Epithelial cell of proximal tubule (primary cell): ENCODE measurements around the gene ELP1. TPM values are rescaled to one million over a fixed set of nuclear protein-coding genes. Genes with fewer than 3 reads are reported as not detected.
"Not testable (repeated sequence)": the region's sequence is repeated elsewhere in the genome, so short reads cannot be mapped to it uniquely, and the experiment has no call there.

ENCODE experiments used
- DNase-seq: peaks from one replicate; pipeline ENCODE4 v3.0.0-alpha.2; 2011; ENCODE audit warnings: low read depth
- H3K4me3 ChIP-seq: 2 replicates; pipeline ENCODE4 v1.5.1; 2011; ENCODE audit warnings: low read depth, mild to moderate bottlenecking, low read length
- total RNA-seq: library from RNA; depleted of rRNA; stranded (reverse); fragments of >200 nt; gene quantifications from 2 replicates; pipeline ENCODE4 v1.2.3, GENCODE V29; 2015
- TF ChIP-seq, protein P1 (sequence below): conservative IDR thresholded peaks from 2 replicates; pipeline ENCODE4 v1.5.1; 2012; ENCODE audit warnings: low read depth, mild to moderate bottlenecking, low read length

ELP1 gene
- total RNA-seq, 1 donor from 2014 or later: 19.8 TPM

GRCh38 chr9:108933231-108933717 is 650 bp downstream of the ELP1 start:
- TF ChIP-seq, protein P1, sequence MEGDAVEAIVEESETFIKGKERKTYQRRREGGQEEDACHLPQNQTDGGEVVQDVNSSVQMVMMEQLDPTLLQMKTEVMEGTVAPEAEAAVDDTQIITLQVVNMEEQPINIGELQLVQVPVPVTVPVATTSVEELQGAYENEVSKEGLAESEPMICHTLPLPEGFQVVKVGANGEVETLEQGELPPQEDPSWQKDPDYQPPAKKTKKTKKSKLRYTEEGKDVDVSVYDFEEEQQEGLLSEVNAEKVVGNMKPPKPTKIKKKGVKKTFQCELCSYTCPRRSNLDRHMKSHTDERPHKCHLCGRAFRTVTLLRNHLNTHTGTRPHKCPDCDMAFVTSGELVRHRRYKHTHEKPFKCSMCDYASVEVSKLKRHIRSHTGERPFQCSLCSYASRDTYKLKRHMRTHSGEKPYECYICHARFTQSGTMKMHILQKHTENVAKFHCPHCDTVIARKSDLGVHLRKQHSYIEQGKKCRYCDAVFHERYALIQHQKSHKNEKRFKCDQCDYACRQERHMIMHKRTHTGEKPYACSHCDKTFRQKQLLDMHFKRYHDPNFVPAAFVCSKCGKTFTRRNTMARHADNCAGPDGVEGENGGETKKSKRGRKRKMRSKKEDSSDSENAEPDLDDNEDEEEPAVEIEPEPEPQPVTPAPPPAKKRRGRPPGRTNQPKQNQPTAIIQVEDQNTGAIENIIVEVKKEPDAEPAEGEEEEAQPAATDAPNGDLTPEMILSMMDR: no peak
- peak overlapping the region; percentile 97 for H3K4me3 ChIP-seq
- DNase-seq: peak; percentile 10

GRCh38 chr9:108928386-108928785 is 5.5 kb downstream of the ELP1 start:
- TF ChIP-seq, protein P1: no peak
- DNase-seq: no peak
- no peak overlapping the region for H3K4me3 ChIP-seq

DNA sequence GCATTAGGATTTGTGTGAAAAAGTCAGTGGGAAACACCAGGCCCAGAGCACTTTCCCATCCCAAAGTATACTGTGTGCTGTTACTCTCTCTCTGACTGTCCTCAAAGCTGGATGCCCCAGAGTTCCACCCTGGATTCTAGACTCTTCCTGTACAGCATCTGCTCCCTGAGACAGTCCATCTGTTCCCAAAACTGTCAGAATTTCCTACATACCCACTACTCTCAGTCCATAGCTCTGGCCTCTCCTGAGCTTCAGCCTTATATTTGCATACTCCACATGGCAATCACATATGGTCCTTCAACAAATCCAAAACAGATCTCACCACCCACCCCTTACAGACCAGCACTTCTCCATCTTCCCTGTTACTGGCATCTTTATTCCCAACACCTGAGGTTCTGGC is 9.5 kb downstream of the ELP1 start:
- TF ChIP-seq, protein P1: no peak
- H3K4me3 ChIP-seq: no peak overlapping the region
- DNase-seq: no peak

DNA sequence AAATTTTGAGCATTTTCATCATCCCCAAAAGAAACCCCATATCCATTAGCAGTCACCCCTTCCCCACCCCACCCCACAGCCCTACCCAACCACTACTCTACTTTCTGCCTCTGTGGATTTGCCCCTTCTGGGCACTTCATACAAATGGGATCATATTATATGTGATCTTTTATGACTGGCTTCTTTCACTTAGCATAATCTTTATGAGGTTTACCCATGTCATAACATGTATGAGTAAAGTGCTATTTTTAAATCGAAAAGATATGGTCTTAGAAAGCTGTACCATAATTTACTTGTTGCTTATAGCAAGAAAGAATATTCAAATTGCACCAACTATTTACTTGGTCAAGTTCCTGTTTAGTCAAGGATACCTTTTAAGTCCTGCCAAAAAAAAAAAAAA is 12.7 kb downstream of the ELP1 start:
- DNase-seq: no peak
- TF ChIP-seq, protein P1: no peak
- H3K4me3 ChIP-seq: no peak overlapping the region

GRCh38 chr9:108920401-108920800 is 13.5 kb downstream of the ELP1 start:
- H3K4me3 ChIP-seq, DNase-seq: not testable (repeated sequence)

DNA sequence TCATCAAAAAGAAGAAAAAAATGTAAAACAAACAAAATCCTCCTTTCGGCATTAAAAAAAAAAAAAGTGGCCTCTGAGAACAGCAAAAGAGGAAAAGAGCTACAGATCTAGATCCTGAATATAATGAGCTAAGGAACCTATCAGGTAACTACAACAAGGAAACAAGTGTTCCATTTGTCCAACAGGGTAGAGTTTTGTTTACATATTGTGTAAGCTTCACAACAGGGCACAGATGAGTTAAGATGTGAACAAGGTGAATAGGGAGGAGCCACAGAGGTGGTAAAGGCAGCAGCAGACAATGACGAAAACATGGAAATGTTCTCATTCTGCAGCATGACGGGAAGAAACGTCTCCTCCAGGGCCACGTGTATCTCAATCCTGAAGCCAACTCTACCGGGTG is 14.4 kb downstream of the ELP1 start:
- DNase-seq: no peak
- TF ChIP-seq, protein P1: no peak
- H3K4me3 ChIP-seq: no peak overlapping the region

GRCh38 chr9:108913391-108913790 is 20.5 kb downstream of the ELP1 start:
- H3K4me3 ChIP-seq: no peak overlapping the region
- TF ChIP-seq, protein P1: no peak
- no peak for DNase-seq

GRCh38 chr9:108911820-108912219 is 22.1 kb downstream of the ELP1 start:
- no peak overlapping the region for H3K4me3 ChIP-seq
- TF ChIP-seq, protein P1: no peak
- no peak for DNase-seq
